HepG2 (cell line): Measurements from ENCODE around the gene TBC1D10B. TPM values are rescaled to one million over a fixed set of nuclear protein-coding genes. Genes with fewer than 3 reads are reported as not detected.

Source experiments
- CHD2 ChIP-seq: IDR thresholded peaks from 2 replicates; pipeline ENCODE4 v1.6.1; 2011; ENCODE audit warnings: low read depth, low read length, improper control_type of control experiment
- EEA1 ChIP-seq: sonication (generic); formaldehyde crosslinking; IDR thresholded peaks from 2 replicates; pipeline ENCODE4 v1.5.1; 2020; ENCODE audit warnings: mild to moderate bottlenecking, missing genetic modification reagents, borderline replicate concordance
- HCFC1 ChIP-seq: fragments of 150-350 bp; IDR thresholded peaks from 2 replicates; pipeline ENCODE4 v1.6.1; 2014; ENCODE audit warnings: low read depth, low read length
- KIAA2018 ChIP-seq: sonication (generic); formaldehyde crosslinking; IDR thresholded peaks from 2 replicates; pipeline ENCODE4 v1.5.0; 2020; ENCODE audit warnings: mild to moderate bottlenecking, missing genetic modification reagents, borderline replicate concordance
- NR2C2 ChIP-seq: sonication (generic); formaldehyde crosslinking; IDR thresholded peaks from 2 replicates; pipeline ENCODE4 v1.4.0; 2020; ENCODE audit warnings: missing genetic modification reagents, mild to moderate bottlenecking, moderate library complexity, borderline replicate concordance
- RORA ChIP-seq: sonication (generic); formaldehyde crosslinking; IDR thresholded peaks from 2 replicates; pipeline ENCODE4 v1.5.0; 2020; ENCODE audit warnings: mild to moderate bottlenecking, missing genetic modification reagents, moderate library complexity
- SOX5 ChIP-seq: IDR thresholded peaks from 2 replicates; pipeline ENCODE4 v1.6.1; 2016; ENCODE audit warnings: borderline replicate concordance
- ZBTB21 ChIP-seq: sonication (generic); formaldehyde crosslinking; IDR thresholded peaks from 2 replicates; pipeline ENCODE4 v1.4.0; 2020; ENCODE audit warnings: missing genetic modification reagents
- ZNF326 ChIP-seq: sonication (generic); formaldehyde crosslinking; IDR thresholded peaks from 2 replicates; pipeline ENCODE4 v1.4.0; 2020; ENCODE audit warnings: missing genetic modification reagents, borderline replicate concordance
- ZNF335 ChIP-seq: sonication (generic); formaldehyde crosslinking; IDR thresholded peaks from 2 replicates; pipeline ENCODE4 v1.4.0; 2020; ENCODE audit warnings: missing genetic modification reagents
- ZNF550 ChIP-seq: sonication (generic); formaldehyde crosslinking; IDR thresholded peaks from 2 replicates; pipeline ENCODE4 v1.4.0; 2020; ENCODE audit warnings: mild to moderate bottlenecking, missing genetic modification reagents, borderline replicate concordance
- ZNF724P ChIP-seq: sonication (generic); formaldehyde crosslinking; IDR thresholded peaks from 2 replicates; pipeline ENCODE4 v1.8.0; 2022; ENCODE audit warnings: missing genetic modification reagents, borderline replicate concordance
- polyA plus RNA-seq, 8 experiments: library from polyadenylated mRNA; depleted of rRNA in 3 of 8; stranded (reverse) in 7 of 8; unstranded in 1 of 8; fragments of >200 nt; fragmentation: Illumina TruSeq in 4 of 8; extraction: Trizol in 4 of 8; gene quantifications; 2 replicates each; pipeline versions ENCODE4 v1.2.1 to v1.2.3, GENCODE V29; 2011 to 2016; ENCODE audit warnings: low read depth in 4 of 8, missing spikeins in 1 of 8, mixed read lengths in 1 of 8; ENCODE audit not compliant: insufficient read depth in 1 of 8
- total RNA-seq, 5 experiments: library from RNA; depleted of rRNA; stranded (reverse); fragments of >200 nt; fragmentation: Illumina TruSeq; extraction: Trizol; gene quantifications; 2 replicates each; pipeline ENCODE4 v1.2.3, GENCODE V29; 2016; ENCODE audit warnings: low read depth in 1 of 5
- TF ChIP-seq, protein P1 (sequence below): sonication (generic); formaldehyde crosslinking; IDR thresholded peaks from 2 replicates; pipeline ENCODE4 v1.4.0; 2020; ENCODE audit warnings: missing genetic modification reagents, borderline replicate concordance
- TF ChIP-seq, protein P2 (sequence below): sonication (generic); formaldehyde crosslinking; IDR thresholded peaks from 2 replicates; pipeline ENCODE4 v1.4.0; 2020; ENCODE audit warnings: missing genetic modification reagents
- TF ChIP-seq, protein P3 (sequence below): IDR thresholded peaks from 2 replicates; pipeline ENCODE4 v1.6.1; 2016; ENCODE audit warnings: missing biosample characterization, missing genetic modification reagents, low read depth

The TBC1D10B gene
- total and polyA plus RNA-seq, 2 of the 13 experiments (the other 11 are each of a cell fraction or from before 2014, with no cell fraction given), result 15.7 to 24.8 TPM

DNA sequence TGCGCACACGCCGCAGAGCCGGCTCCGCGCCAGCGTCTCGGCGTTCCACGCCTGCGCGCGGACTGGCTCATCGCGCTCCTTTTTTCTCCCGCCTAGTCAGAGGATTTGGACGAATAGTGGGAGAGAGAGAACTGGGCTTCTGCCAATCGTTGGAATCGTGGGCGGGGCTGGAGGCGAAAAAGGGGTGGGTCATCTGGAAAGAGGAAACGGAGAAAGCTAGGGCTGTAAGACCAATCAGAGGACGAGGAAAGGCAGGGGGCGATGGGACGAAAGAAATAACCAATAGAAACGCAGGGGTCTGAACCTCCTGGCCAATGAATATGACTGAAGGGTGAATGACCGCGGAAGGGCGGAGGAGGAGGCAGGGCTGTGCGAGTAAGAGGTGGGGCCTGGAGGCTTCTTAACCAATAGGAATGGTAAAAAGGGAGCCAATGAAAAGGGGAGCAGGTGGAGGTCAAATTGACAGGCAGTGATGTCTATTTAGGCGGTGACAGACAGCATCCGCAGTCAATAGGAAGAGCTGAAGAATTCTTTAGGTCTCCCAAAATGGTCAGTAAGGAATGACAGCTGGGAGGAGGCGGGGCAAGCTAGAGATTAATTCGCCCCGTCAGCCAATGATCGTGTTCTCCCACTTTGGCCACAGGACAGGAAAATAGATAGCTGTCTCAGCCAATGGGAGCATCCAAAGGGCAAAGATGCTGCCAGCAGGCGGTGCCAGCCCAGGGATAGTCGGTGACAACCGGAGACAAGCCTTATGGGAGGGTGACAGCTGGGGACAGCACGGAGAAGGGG, at the start of gene TBC1D10B (continued):
- TF ChIP-seq, protein P1, sequence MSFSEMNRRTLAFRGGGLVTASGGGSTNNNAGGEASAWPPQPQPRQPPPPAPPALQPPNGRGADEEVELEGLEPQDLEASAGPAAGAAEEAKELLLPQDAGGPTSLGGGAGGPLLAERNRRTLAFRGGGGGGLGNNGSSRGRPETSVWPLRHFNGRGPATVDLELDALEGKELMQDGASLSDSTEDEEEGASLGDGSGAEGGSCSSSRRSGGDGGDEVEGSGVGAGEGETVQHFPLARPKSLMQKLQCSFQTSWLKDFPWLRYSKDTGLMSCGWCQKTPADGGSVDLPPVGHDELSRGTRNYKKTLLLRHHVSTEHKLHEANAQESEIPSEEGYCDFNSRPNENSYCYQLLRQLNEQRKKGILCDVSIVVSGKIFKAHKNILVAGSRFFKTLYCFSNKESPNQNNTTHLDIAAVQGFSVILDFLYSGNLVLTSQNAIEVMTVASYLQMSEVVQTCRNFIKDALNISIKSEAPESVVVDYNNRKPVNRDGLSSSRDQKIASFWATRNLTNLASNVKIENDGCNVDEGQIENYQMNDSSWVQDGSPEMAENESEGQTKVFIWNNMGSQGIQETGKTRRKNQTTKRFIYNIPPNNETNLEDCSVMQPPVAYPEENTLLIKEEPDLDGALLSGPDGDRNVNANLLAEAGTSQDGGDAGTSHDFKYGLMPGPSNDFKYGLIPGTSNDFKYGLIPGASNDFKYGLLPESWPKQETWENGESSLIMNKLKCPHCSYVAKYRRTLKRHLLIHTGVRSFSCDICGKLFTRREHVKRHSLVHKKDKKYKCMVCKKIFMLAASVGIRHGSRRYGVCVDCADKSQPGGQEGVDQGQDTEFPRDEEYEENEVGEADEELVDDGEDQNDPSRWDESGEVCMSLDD (CRISPR knock-in tag), result no peak
- TF ChIP-seq, protein P2, sequence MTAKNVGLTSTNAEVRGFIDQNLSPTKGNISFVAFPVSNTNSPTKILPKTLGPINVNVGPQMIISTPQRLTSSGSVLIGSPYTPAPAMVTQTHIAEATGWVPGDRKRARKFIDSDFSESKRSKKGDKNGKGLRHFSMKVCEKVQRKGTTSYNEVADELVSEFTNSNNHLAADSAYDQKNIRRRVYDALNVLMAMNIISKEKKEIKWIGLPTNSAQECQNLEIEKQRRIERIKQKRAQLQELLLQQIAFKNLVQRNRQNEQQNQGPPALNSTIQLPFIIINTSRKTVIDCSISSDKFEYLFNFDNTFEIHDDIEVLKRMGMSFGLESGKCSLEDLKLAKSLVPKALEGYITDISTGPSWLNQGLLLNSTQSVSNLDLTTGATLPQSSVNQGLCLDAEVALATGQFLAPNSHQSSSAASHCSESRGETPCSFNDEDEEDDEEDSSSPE (CRISPR knock-in tag), result peak; percentile 82
- TF ChIP-seq RORA (no peak), CHD2 (peak; percentile 77), KIAA2018 (CRISPR knock-in tag) (no peak), ZNF326 (CRISPR knock-in tag) (no peak), HCFC1 (no peak; the same call in 1 of the 2 replicates), ZNF724P (CRISPR knock-in tag) (no peak), ZBTB21 (no peak), ZNF550 (no peak), ZNF335 (peak; percentile 50; the same call in 1 of the 2 replicates), SOX5 (CRISPR knock-in tag) (peak; percentile 51; the same call in 1 of the 2 replicates), EEA1 (CRISPR knock-in tag) (no peak), NR2C2 (peak; percentile 66)
- TF ChIP-seq, protein P3, sequence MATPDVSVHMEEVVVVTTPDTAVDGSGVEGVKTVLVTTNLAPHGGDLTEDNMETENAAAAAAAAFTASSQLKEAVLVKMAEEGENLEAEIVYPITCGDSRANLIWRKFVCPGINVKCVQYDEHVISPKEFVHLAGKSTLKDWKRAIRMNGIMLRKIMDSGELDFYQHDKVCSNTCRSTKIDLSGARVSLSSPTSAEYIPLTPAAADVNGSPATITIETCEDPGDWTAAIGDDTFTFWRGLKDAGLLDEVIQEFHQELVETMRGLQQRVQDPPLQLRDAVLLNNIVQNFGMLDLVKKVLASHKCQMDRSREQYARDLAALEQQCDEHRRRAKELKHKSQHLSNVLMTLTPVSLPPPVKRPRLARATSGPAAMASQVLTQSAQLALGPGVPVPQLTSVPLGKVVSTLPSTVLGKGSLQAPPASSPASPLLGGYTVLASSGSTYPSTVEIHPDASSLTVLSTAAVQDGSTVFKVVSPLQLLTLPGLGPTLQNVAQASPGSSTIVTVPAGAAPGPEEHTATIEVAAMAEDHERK (CRISPR knock-in tag), result peak; percentile 14; the same call in 1 of the 2 replicates
